ENCODE data around the gene EPB41L2.

GRCh38 chr6:131022691-131023090 lies 40.4 kb downstream of the EPB41L2 start:
- TF ChIP-seq CTCF (IDR thresholded peaks at IDR 0.05; ENCODE audit: poor library complexity), result no peak
- TF ChIP-seq EZH2 (IDR thresholded peaks at IDR 0.05; ENCODE audit: borderline replicate concordance), result no peak
- TF ChIP-seq EZH2phosphoT487 (IDR thresholded peaks at IDR 0.05; ENCODE audit: low read depth, severe bottlenecking, unreplicated experiment), result no peak
